Colonic mucosa (tissue), 4 donors: ENCODE data around the gene CHST5. TPM values are rescaled to one million over a fixed set of nuclear protein-coding genes. Genes with fewer than 3 reads are reported as not detected.

ENCODE experiments used
- DNase-seq: peaks from one replicate; pipeline ENCODE4 v3.0.0-alpha.2; 2020
- H3K27ac ChIP-seq: fragments of 200-600 bp; one replicate; pipeline ENCODE4 v1.8.0; 2021
- H3K27me3 ChIP-seq: fragments of 200-600 bp; one replicate; pipeline ENCODE4 v1.8.0; 2021
- H3K36me3 ChIP-seq: fragments of 200-600 bp; one replicate; pipeline ENCODE4 v1.8.0; 2021
- H3K4me1 ChIP-seq: fragments of 200-600 bp; one replicate; pipeline ENCODE4 v1.8.0; 2021; ENCODE audit warnings: mild to moderate bottlenecking
- H3K4me3 ChIP-seq: fragments of 200-600 bp; one replicate; pipeline ENCODE4 v1.8.0; 2021
- H3K9ac ChIP-seq, 2 donors: one replicate each; pipeline ENCODE4 v1.7.0; 2013; ENCODE audit warnings: control low read depth in 2 of 2, low read depth in 2 of 2, low read length in 2 of 2
- H3K9me3 ChIP-seq: fragments of 200-600 bp; one replicate; pipeline ENCODE4 v1.8.0; 2021
- intact Hi-C: fragments of 100-400 bp; cut with DNase I; formaldehyde crosslinking; loops from one replicate; pipeline ENCODE4 v1.14.1; 2022
- total RNA-seq, 2 donors: library from RNA; stranded (reverse); fragmentation: NEBNext Ultra II Directional in 1 of 2; extraction: Animal tissue kit (Norgen Biotek cat#: 25700) in 1 of 2; gene quantifications; one replicate each; pipeline ENCODE4 v1.2.1, GENCODE V29; 2021
- TF ChIP-seq, protein P1 (sequence below): fragments of 200-600 bp; IDR thresholded peaks from one replicate; pipeline ENCODE4 v1.8.0; 2022; ENCODE audit warnings: antibody characterized with exemption, mild to moderate bottlenecking
- donor health status: healthy.
- donor health status: DM: no; HTN: no; CAD: no.
- donor health status: DM: no; HTN: no; CAD: no.

Gene CHST5
- total RNA-seq, 2 donors from 2014 or later = 107 to 142 TPM

DNA sequence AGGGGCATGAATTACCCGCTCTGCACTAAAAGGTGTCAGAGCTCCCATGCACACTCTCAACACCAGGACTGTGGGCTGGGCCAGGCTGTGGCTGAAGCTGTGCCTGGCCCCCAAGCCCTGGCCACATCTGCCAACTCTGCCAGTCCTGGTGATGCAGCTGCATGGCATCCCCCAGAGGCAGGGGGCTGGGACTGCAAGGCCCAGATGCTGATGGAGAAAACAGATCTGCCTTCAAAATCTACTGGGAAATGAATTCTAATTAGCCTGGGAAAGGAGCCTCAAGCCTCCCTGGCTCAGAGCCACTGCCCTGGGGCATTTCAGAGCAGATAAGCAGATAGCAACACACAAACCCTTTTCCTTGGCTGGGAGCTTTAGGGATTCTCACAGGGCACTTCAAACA is 44.0 kb downstream of the CHST5 start:
- H3K4me3 ChIP-seq = no peak overlapping the region
- TF ChIP-seq, protein P1, sequence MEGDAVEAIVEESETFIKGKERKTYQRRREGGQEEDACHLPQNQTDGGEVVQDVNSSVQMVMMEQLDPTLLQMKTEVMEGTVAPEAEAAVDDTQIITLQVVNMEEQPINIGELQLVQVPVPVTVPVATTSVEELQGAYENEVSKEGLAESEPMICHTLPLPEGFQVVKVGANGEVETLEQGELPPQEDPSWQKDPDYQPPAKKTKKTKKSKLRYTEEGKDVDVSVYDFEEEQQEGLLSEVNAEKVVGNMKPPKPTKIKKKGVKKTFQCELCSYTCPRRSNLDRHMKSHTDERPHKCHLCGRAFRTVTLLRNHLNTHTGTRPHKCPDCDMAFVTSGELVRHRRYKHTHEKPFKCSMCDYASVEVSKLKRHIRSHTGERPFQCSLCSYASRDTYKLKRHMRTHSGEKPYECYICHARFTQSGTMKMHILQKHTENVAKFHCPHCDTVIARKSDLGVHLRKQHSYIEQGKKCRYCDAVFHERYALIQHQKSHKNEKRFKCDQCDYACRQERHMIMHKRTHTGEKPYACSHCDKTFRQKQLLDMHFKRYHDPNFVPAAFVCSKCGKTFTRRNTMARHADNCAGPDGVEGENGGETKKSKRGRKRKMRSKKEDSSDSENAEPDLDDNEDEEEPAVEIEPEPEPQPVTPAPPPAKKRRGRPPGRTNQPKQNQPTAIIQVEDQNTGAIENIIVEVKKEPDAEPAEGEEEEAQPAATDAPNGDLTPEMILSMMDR = no peak
- intact Hi-C loops = no loop called here
- H3K27ac ChIP-seq = no peak overlapping the region
- no peaks in the 10 kb centered on the region for H3K36me3 ChIP-seq
- H3K9me3 ChIP-seq = no peaks in the 10 kb centered on the region
- no peak overlapping the region for H3K9ac ChIP-seq
- no peak for DNase-seq
- peaks cover 12% of the 10 kb centered on the region for H3K4me1 ChIP-seq
- H3K27me3 ChIP-seq = peaks cover 8% of the 10 kb centered on the region

DNA sequence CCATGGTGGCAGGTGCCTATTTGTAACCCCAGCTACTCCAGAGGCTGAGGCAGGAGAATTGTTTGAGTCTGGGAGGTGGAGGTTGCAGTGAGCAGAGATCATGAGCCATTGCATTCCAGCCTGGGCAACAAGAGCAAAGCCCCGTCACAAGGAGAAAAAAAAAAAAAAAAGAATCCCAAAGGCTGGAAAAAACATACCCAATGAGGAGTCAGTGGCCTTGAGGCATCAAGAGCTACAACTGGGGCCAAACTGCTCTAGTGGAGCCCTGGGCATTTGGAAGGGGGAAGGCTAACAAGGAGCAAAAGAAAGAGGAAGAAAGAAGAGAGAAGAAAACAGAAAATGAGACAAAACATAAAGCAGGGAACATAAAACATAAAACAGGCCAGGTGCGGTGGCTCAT is 47.6 kb downstream of the CHST5 start:
- Histone ChIP-seq H3K9ac (no peak overlapping the region), H3K27ac (no peak overlapping the region), H3K36me3 (no peaks in the 10 kb centered on the region), H3K4me1 (peaks cover 6% of the 10 kb centered on the region), H3K4me3 (no peak overlapping the region), H3K9me3 (no peaks in the 10 kb centered on the region), H3K27me3 (no peaks in the 10 kb centered on the region)
- TF ChIP-seq, protein P1 = no peak
- DNase-seq = no peak
- intact Hi-C loops = no loop called here

DNA sequence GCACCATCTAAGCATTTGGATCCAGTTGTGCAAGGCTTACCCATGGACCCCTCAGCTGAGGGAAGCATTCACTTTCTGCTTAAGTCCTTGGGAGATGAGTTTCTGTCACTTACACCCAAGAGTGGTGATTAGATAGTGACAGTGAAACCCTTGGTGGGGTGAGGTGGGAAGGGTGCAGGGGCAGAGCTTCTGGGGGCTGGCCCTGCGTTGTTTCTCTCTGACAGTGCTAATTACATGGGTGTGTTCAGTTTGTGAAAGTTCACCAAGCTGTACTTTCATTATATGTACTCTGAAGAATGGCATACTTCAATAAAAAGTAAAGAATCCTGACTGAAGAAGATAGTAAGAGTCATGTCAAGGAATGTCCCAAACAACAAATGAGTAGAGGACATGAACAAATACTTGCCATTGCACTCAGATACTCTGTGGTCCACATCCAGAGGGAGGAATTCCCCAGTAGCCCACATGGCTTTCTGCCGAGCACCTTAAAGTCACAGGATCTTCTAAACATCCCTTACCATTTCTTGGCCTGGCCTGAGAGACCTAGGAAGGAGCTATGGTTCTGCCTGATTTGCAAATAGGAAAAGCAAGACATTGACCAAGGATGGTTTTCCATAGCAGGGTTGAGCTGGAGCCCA is 49.1 kb downstream of the CHST5 start:
- Histone ChIP-seq H3K9ac (peak overlapping the region; percentile 7 to 8), H3K27ac (peak overlapping the region; percentile 77), H3K4me1 (peaks cover 6% of the 10 kb centered on the region), H3K4me3 (no peak overlapping the region), H3K27me3 (no peaks in the 10 kb centered on the region), H3K9me3 (no peaks in the 10 kb centered on the region), H3K36me3 (no peaks in the 10 kb centered on the region)
- peak; percentile 38 for DNase-seq
- intact Hi-C loops = no loop called here
- TF ChIP-seq, protein P1 = no peak

DNA sequence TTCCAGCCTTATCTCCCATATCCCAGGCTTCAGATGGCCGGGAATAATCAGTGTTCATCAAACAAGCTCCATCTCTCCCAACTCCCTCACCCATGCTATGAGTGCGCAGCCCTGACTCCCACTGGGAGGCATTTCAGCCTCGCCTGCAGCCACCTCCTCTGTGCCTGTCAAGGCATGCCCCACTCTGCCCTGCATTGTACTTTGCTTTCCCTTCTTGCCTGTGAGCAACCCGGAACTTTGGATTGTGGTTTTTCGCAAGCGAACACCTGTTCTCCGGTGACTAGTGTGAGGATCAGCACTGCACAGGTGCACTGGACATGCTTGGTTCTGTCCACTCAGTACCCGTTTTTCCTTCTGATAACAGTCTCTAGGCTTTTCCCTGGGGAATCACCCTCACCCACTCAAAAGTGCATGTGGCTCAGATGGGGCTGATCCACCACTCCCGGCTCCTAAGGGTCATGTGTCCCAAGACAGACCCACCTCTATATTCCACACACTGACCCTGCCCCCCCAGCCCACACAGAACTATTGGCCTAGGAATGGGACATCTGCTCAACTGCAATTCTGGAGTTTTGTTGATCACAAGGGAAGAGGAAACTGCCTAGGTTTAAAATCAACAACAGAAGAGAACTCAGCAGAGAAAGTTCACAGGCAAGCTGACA is 49.8 kb downstream of the CHST5 start:
- H3K36me3 ChIP-seq = no peaks in the 10 kb centered on the region
- DNase-seq = peak; percentile 75
- no peaks in the 10 kb centered on the region for H3K27me3 ChIP-seq
- TF ChIP-seq, protein P1 = no peak
- intact Hi-C loops = no loop called here
- no peak overlapping the region for H3K4me3 ChIP-seq
- peak overlapping the region; percentile 20 to 22 for H3K9ac ChIP-seq
- peak overlapping the region; percentile 77 for H3K27ac ChIP-seq
- peaks cover 6% of the 10 kb centered on the region for H3K4me1 ChIP-seq
- H3K9me3 ChIP-seq = no peaks in the 10 kb centered on the region

DNA sequence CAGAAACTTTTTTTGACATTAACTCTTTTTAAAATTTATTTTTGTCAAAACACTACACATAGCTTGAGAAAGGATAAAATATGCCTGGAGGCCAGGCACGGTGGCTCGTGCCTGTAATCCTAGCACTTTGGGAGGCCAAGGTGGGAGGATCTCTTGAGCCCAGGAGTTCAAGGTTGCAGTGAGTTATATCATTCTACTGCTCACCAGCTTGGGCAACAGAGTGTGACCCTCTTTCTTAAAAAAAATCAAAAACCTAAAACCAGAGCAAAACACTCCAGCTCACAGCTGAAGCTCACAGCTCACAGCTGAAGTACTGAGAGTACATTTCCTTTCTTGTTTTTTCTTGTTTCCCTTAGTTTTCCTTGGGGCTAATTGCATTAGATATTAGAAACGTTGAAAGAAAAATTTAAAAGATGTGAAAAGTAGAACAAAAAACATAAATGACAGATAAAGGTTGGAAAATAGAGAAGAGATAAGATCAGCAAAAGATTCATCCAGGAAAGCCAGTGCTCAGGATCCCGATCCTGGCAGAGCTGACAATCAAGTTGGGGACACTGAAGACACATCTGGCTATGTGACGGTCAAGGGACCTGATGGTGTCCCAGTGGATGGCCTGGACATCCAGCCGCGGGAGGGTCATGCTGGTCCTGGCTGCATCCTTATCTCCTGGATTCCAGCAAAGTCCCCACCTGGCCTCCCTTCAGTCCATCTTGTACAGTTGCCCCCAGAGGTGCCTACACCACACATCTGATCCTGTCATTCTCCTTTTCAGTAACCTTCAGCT is 50.5 kb downstream of the CHST5 start:
- no peak overlapping the region for H3K4me3 ChIP-seq
- peaks cover 6% of the 10 kb centered on the region for H3K4me1 ChIP-seq
- H3K9me3 ChIP-seq = no peaks in the 10 kb centered on the region
- peak overlapping the region in 1 of 2 donors; percentile 22 for H3K9ac ChIP-seq
- no peak for DNase-seq
- peak overlapping the region; percentile 77 for H3K27ac ChIP-seq
- H3K36me3 ChIP-seq = no peaks in the 10 kb centered on the region
- TF ChIP-seq, protein P1 = no peak
- no peaks in the 10 kb centered on the region for H3K27me3 ChIP-seq
- intact Hi-C loops = no loop called here
